Stimulated activated CD8-positive, alpha-beta memory T cell treated with anti-CD3 and anti-CD28 coated beads, Interleukin-12 subunit alpha, Interleukin-12 subunit beta, amount 100 ng/mL, for 24 hours (primary cell): ENCODE results near the gene FBXW7.

ENCODE experiments used
- DNase-seq: peaks from one replicate; pipeline ENCODE4 v3.0.0-alpha.2; 2020; ENCODE audit errors: extremely low read depth

Gene FBXW7

GRCh38 chr4:152283801-152284470 lies 252.0 kb downstream of the FBXW7 start:
- no peak for DNase-seq

GRCh38 chr4:152281822-152282221 lies 254.1 kb downstream of the FBXW7 start:
- no peak for DNase-seq

- DNase-seq: no peak
These were observed 254.7 kb downstream of the FBXW7 start for GRCh38 chr4:152281211-152281610.

GRCh38 chr4:152279234-152279566 lies 256.7 kb downstream of the FBXW7 start:
- DNase-seq: no peak

GRCh38 chr4:152278505-152279233 lies 257.2 kb downstream of the FBXW7 start:
- no peak for DNase-seq

GRCh38 chr4:152278172-152278504 lies 257.8 kb downstream of the FBXW7 start:
- no peak for DNase-seq

GRCh38 chr4:152277333-152277732 lies 258.6 kb downstream of the FBXW7 start:
- no peak for DNase-seq

- DNase-seq: no peak
These were observed 262.5 kb downstream of the FBXW7 start for GRCh38 chr4:152273343-152273742.
